ENCODE results near the gene TIGD3.

Gene TIGD3

GRCh38 chr11:65373839-65374580 lies 19.5 kb downstream of the TIGD3 start:
- DNase-seq = no peak

GRCh38 chr11:65375012-65375411 lies 20.5 kb downstream of the TIGD3 start:
- no peak for DNase-seq

GRCh38 chr11:65376138-65376713 lies 21.7 kb downstream of the TIGD3 start:
- no peak for DNase-seq

- DNase-seq = no peak
These were observed 22.5 kb downstream of the TIGD3 start for GRCh38 chr11:65377036-65377435.

GRCh38 chr11:65377777-65378176 lies 23.2 kb downstream of the TIGD3 start:
- DNase-seq = no peak

GRCh38 chr11:65378208-65378927 lies 23.8 kb downstream of the TIGD3 start:
- peak; percentile 76 to 88 (median 86) for DNase-seq

- DNase-seq = no peak
These were observed 24.5 kb downstream of the TIGD3 start for GRCh38 chr11:65378928-65379638.

GRCh38 chr11:65379698-65380459 lies 25.3 kb downstream of the TIGD3 start:
- DNase-seq = no peak

GRCh38 chr11:65380460-65381119 lies 26.0 kb downstream of the TIGD3 start:
- DNase-seq = no peak

- peak; percentile 72 to 81 (median 79) for DNase-seq
These were observed 27.1 kb downstream of the TIGD3 start for GRCh38 chr11:65381716-65382032.

GRCh38 chr11:65382033-65382803 lies 27.7 kb downstream of the TIGD3 start, which contains the start of gene SLC25A45:
TSS of gene SLC25A45 (minus strand) at chr11:65382646. CDS start at chr11:65381951, 695 bp downstream.
- DNase-seq = peak; percentile 95 to 98 (median 96)

- no peak for DNase-seq
These were observed 28.3 kb downstream of the TIGD3 start for GRCh38 chr11:65382804-65383368.

- no peak for DNase-seq
These were observed 29.2 kb downstream of the TIGD3 start for GRCh38 chr11:65383778-65384177.

GRCh38 chr11:65384301-65384889 lies 29.8 kb downstream of the TIGD3 start:
- DNase-seq = peak; percentile 24 to 62 (median 38)

GRCh38 chr11:65386307-65387140 lies 32.0 kb downstream of the TIGD3 start, which contains the start of gene FRMD8:
TSS of gene FRMD8 (plus strand) at chr11:65386637. CDS start at chr11:65387037, 400 bp downstream.
- peak; percentile 95 to 99 (median 96) for DNase-seq

- DNase-seq = no peak
These were observed 34.2 kb downstream of the TIGD3 start for GRCh38 chr11:65388731-65389130.

GRCh38 chr11:65389294-65389980 lies 34.9 kb downstream of the TIGD3 start:
- DNase-seq = no peak

Data from suppressor macrophage (primary cell).